ENCODE data around the gene SLC25A34. TPM values are rescaled to one million over a fixed set of nuclear protein-coding genes. Genes with fewer than 3 reads are reported as not detected.

SLC25A34 gene
- total RNA-seq, 3 donors from 2014 or later = 1.1 to 2.8 (median 1.4) TPM

DNA sequence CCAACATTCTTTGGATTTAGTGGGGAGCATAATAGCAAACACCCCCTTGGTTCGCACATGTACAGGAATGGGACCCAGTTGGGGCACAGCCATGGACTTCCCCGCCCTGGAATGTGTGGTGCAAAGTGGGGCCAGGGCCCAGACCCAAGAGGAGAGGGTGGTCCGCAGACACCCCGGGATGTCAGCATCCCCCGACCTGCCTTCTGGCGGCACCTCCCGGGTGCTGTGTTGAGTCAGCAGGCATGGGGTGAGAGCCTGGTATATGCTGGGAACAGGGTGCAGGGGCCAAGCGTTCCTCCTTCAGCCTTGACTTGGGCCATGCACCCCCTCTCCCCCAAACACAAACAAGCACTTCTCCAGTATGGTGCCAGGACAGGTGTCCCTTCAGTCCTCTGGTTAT is 49.6 kb downstream of the SLC25A34 start:
- no peak for ATAC-seq
- H3K4me1 Mint-ChIP-seq (ENCODE audit: low read depth) = no peaks in the 10 kb centered on the region
- H3K36me3 Mint-ChIP-seq (ENCODE audit: insufficient read depth) = no peaks in the 10 kb centered on the region

DNA sequence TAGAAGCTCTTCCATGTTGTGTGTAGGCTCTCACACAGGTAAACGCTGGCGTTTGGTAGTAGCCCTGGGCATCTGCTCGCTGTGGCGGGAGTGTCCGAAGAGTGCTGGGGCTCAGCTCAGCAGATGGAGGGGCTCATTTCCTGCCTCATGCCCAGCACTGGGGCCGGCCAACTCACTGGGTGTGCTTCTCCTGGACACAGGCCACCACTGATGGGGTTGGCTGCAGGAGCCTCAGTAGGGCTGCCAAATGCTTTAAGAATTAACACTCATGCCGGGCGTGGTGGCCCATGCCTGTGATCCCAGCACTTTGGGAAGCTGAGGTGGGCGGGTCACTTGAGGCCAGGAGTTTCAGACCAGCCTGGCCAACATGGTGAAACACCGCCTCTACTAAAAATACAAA is 50.5 kb downstream of the SLC25A34 start:
- no peak for ATAC-seq
- no peaks in the 10 kb centered on the region for H3K36me3 Mint-ChIP-seq (ENCODE audit: insufficient read depth)
- no peak overlapping the region for H3K4me3 Mint-ChIP-seq
- peaks cover 9% of the 10 kb centered on the region for H3K27me3 Mint-ChIP-seq (ENCODE audit: low read depth)
- no peaks in the 10 kb centered on the region for H3K9me3 Mint-ChIP-seq
- no peak for DNase-seq
- H3K4me1 Mint-ChIP-seq (ENCODE audit: low read depth) = no peaks in the 10 kb centered on the region

More for the DNA sequence above, 49.6 kb downstream of the SLC25A34 start:
- Mint-ChIP-seq H3K27me3 (ENCODE audit: low read depth) (peaks cover 7% of the 10 kb centered on the region), H3K4me3 (no peak overlapping the region), H3K9me3 (no peaks in the 10 kb centered on the region)
- no peak for DNase-seq

GRCh38 chr1:15788624-15789301 is 52.7 kb downstream of the SLC25A34 start:
- DNase-seq (no peak), ATAC-seq (no peak)
- no peak overlapping the region for H3K4me3 Mint-ChIP-seq
- no peaks in the 10 kb centered on the region for H3K36me3 Mint-ChIP-seq (ENCODE audit: insufficient read depth)
- H3K27me3 Mint-ChIP-seq (ENCODE audit: low read depth) = peaks cover 11% of the 10 kb centered on the region
- peaks cover 1% of the 10 kb centered on the region for H3K4me1 Mint-ChIP-seq (ENCODE audit: low read depth)
- H3K9me3 Mint-ChIP-seq = no peaks in the 10 kb centered on the region

Other genes starting within 250 kb of the SLC25A34 start
- 1 to 10 TPM; 4.8 to 6.3 (median 6.3) TPM for gene CASP9, start 212.0 kb upstream of the SLC25A34 start, total RNA-seq
- 10 to 100 TPM; 12.1 to 13.7 (median 13.2) TPM for gene DNAJC16, start 209.4 kb upstream of the SLC25A34 start, total RNA-seq
- 10 to 100 TPM; 21.2 to 23.1 (median 22.8) TPM for gene AGMAT, start 151.2 kb upstream of the SLC25A34 start, total RNA-seq
- 10 to 100 TPM; 50.1 to 65.4 (median 58.2) TPM for gene DDI2, start 118.8 kb upstream of the SLC25A34 start, total RNA-seq
- gene PLEKHM2, start 51.9 kb upstream of the SLC25A34 start, total RNA-seq = 10 to 100 TPM; 58.1 to 67.5 (median 62.1) TPM
- gene TMEM82, start 6.2 kb downstream of the SLC25A34 start, total RNA-seq = not detected
- gene FBLIM1, start 22.5 kb downstream of the SLC25A34 start, total RNA-seq = under 1 TPM; 0.16 to 0.48 (median 0.16) TPM
- 1 to 10 TPM; 1.2 to 2.1 (median 1.7) TPM for gene UQCRHL, start 71.4 kb downstream of the SLC25A34 start, total RNA-seq
- 10 to 100 TPM; 80.4 to 85.2 (median 82.1) TPM for gene SPEN, start 111.4 kb downstream of the SLC25A34 start, total RNA-seq
- gene ZBTB17, start 239.8 kb downstream of the SLC25A34 start, total RNA-seq = 10 to 100 TPM; 74.2 to 86.9 (median 81.1) TPM

Data from activated T-cell treated with anti-CD3 and anti-CD28 coated beads, Interleukin-2, amount 50 U/mL, for 4 hours (primary cell).